ENCODE data around the gene TTF2. TPM values are rescaled to one million over a fixed set of nuclear protein-coding genes. Genes with fewer than 3 reads are reported as not detected.

Gene TTF2
- total RNA-seq, 1 donor from 2014 or later: 11.1 TPM

DNA sequence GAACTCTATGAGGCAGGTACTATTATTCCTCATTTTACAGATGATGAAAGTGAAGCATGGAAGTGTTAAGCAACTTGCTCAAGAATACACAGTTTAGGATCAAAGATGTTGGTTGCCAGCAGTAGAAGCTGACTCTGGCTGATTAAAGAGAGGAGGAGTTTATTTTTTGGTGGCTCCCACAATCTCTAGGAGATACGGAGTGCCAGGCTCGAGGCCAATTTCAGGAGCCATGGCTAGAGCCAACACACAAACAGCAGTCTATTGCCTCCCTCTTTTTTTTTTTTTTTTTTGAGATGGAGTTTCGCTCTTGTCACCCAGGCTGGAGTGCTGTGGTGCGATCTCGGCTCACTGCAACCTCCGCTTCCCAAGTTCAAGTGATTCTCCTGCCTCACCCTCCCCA is 19.6 kb downstream of the TTF2 start:
- H3K4me1 Mint-ChIP-seq (ENCODE audit: unreplicated experiment): no peaks in the 10 kb centered on the region
- peaks cover 2% of the 10 kb centered on the region for H3K27me3 Mint-ChIP-seq (ENCODE audit: unreplicated experiment)
- DNase-seq (ENCODE audit: low spot score): no peak
- no peak overlapping the region for H3K27ac Mint-ChIP-seq (ENCODE audit: unreplicated experiment)
- no peaks in the 10 kb centered on the region for H3K9me3 Mint-ChIP-seq (ENCODE audit: unreplicated experiment)
- H3K36me3 Mint-ChIP-seq (ENCODE audit: low read depth, unreplicated experiment): peaks cover 6% of the 10 kb centered on the region
- TF ChIP-seq, protein P1, sequence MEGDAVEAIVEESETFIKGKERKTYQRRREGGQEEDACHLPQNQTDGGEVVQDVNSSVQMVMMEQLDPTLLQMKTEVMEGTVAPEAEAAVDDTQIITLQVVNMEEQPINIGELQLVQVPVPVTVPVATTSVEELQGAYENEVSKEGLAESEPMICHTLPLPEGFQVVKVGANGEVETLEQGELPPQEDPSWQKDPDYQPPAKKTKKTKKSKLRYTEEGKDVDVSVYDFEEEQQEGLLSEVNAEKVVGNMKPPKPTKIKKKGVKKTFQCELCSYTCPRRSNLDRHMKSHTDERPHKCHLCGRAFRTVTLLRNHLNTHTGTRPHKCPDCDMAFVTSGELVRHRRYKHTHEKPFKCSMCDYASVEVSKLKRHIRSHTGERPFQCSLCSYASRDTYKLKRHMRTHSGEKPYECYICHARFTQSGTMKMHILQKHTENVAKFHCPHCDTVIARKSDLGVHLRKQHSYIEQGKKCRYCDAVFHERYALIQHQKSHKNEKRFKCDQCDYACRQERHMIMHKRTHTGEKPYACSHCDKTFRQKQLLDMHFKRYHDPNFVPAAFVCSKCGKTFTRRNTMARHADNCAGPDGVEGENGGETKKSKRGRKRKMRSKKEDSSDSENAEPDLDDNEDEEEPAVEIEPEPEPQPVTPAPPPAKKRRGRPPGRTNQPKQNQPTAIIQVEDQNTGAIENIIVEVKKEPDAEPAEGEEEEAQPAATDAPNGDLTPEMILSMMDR (IDR thresholded peaks at IDR 0.05; ENCODE audit: unreplicated experiment): no peak
- H3K4me3 Mint-ChIP-seq (ENCODE audit: unreplicated experiment): no peak overlapping the region

DNA sequence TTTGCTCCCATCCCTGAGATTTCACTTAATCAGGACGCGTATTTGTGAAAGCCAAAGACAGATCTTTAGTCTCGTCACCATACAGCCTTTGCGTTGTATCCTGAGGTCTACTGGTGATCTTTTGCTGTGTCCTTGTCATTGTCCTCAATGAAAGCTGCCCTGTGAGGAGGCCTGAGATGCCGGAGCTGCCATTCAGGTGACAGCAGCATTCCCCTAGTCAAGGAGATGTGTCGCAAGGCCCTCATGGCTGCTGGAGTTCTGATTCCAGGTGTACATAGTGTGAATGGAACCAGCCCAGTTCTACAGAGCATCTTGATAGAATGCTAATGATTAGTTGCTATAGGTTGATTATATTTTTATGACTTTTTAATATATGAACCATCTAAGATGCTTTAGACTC is 24.1 kb downstream of the TTF2 start:
- Mint-ChIP-seq H3K27ac (ENCODE audit: unreplicated experiment) (no peak overlapping the region), H3K36me3 (ENCODE audit: low read depth, unreplicated experiment) (no peaks in the 10 kb centered on the region)

DNA sequence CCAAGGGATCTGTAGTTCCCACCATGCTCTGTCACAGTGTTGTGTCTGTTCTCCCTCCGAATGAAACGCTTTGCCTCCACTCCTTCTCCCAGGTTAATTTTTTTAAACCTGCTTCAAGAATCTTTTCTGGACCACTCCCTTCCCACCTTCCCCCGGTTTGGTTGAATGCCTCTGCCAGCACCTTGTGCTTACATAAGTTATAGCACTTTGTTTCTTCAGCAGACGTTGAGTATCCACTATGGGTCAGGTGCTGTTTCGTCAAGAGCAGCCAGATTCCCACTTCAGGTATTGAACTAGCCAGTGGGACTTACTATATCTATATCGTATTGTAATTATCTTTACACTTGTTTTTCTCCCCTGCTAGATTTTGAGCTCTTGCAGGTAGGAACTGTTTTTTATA is 27.6 kb downstream of the TTF2 start:
- TF ChIP-seq, protein P1 (IDR thresholded peaks at IDR 0.05; ENCODE audit: unreplicated experiment): no peak
- DNase-seq (ENCODE audit: low spot score): no peak
- H3K36me3 Mint-ChIP-seq (ENCODE audit: low read depth, unreplicated experiment): no peaks in the 10 kb centered on the region
- no peaks in the 10 kb centered on the region for H3K9me3 Mint-ChIP-seq (ENCODE audit: unreplicated experiment)
- peaks cover 1% of the 10 kb centered on the region for H3K27me3 Mint-ChIP-seq (ENCODE audit: unreplicated experiment)
- no peaks in the 10 kb centered on the region for H3K4me1 Mint-ChIP-seq (ENCODE audit: unreplicated experiment)
- H3K27ac Mint-ChIP-seq (ENCODE audit: unreplicated experiment): no peak overlapping the region
- no peak overlapping the region for H3K4me3 Mint-ChIP-seq (ENCODE audit: unreplicated experiment)

More for the DNA sequence above, 24.1 kb downstream of the TTF2 start:
- no peak for DNase-seq (ENCODE audit: low spot score)
- TF ChIP-seq, protein P1 (IDR thresholded peaks at IDR 0.05; ENCODE audit: unreplicated experiment): no peak
- no peak overlapping the region for H3K4me3 Mint-ChIP-seq (ENCODE audit: unreplicated experiment)
- no peaks in the 10 kb centered on the region for H3K4me1 Mint-ChIP-seq (ENCODE audit: unreplicated experiment)
- H3K27me3 Mint-ChIP-seq (ENCODE audit: unreplicated experiment): peaks cover 1% of the 10 kb centered on the region
- H3K9me3 Mint-ChIP-seq (ENCODE audit: unreplicated experiment): no peaks in the 10 kb centered on the region

DNA sequence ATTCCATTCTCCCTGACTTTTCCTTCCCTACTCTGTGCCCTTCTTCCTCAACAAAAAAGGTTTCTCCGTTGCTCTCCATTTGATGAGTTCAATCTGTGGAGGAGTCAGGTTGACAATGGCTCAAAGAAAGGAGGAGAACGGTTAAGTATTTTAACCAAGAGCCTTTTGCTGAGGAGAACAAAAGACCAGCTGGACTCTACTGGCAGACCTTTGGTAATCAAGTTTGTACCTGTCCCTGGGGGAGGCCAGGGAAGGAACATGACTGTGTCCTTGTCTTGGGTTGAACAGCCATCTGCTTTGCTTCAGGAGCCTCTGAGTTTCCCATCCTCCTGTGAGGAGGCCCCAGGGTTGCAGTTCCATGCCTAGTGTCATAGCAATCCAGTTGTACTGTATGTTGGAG is 29.9 kb downstream of the TTF2 start:
- H3K27me3 Mint-ChIP-seq (ENCODE audit: unreplicated experiment): peaks cover 1% of the 10 kb centered on the region
- no peaks in the 10 kb centered on the region for H3K9me3 Mint-ChIP-seq (ENCODE audit: unreplicated experiment)
- TF ChIP-seq, protein P1 (IDR thresholded peaks at IDR 0.05; ENCODE audit: unreplicated experiment): no peak
- no peak for DNase-seq (ENCODE audit: low spot score)
- H3K4me1 Mint-ChIP-seq (ENCODE audit: unreplicated experiment): no peaks in the 10 kb centered on the region
- no peak overlapping the region for H3K27ac Mint-ChIP-seq (ENCODE audit: unreplicated experiment)
- H3K4me3 Mint-ChIP-seq (ENCODE audit: unreplicated experiment): no peak overlapping the region
- H3K36me3 Mint-ChIP-seq (ENCODE audit: low read depth, unreplicated experiment): no peaks in the 10 kb centered on the region

DNA sequence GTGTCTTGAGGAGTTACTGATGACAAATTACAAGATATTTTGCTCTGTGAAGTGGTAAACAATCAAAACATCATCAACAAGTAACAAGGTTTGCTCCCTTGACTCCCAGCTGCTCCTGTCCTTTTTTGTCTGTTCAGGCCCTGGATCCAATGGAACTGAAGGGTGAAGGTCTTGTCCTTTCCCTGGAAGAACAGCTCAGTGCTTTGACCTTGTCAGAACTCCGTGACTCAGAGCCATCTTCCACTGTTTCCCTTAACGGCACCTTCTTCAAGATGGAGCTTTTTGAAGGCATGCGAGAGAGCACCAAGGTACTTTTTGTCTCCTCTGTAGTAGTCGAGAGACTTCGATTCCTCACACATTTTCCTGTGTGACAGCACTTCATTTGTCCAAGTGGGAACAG is 32.5 kb downstream of the TTF2 start:
- Mint-ChIP-seq H3K4me3 (ENCODE audit: unreplicated experiment) (no peak overlapping the region), H3K36me3 (ENCODE audit: low read depth, unreplicated experiment) (no peaks in the 10 kb centered on the region), H3K4me1 (ENCODE audit: unreplicated experiment) (no peaks in the 10 kb centered on the region), H3K27ac (ENCODE audit: unreplicated experiment) (no peak overlapping the region), H3K9me3 (ENCODE audit: unreplicated experiment) (no peaks in the 10 kb centered on the region), H3K27me3 (ENCODE audit: unreplicated experiment) (peaks cover under 1% of the 10 kb centered on the region)
- no peak for DNase-seq (ENCODE audit: low spot score)
- TF ChIP-seq, protein P1 (IDR thresholded peaks at IDR 0.05; ENCODE audit: unreplicated experiment): no peak

Data from endothelial cell (in vitro differentiated cells).